Psoas muscle (tissue), 8 donors: ENCODE data around the gene DHX57. TPM values are rescaled to one million over a fixed set of nuclear protein-coding genes. Genes with fewer than 3 reads are reported as not detected.

Experiments
- ATAC-seq, 4 donors: fragments of 200-7000 bp; cut with Tn5 transposase; one replicate each; pipeline ENCODE4 v1.9.1; 2020; ENCODE audit warnings: moderate library complexity in 3 of 4, mild to moderate bottlenecking in 2 of 4
- DNase-seq, 2 donors: peaks; one replicate each; pipeline ENCODE4 v3.0.0-alpha.2; 2020
- H3K27ac ChIP-seq: fragments of 200-600 bp; one replicate; pipeline ENCODE4 v1.8.0; 2022
- H3K27me3 ChIP-seq, 3 donors: fragments of 200-600 bp in 1 of 3; one replicate each; pipeline versions ENCODE4 v1.6.1 to v1.8.0; 2013 to 2022; ENCODE audit warnings: low read length in 2 of 3, mild to moderate bottlenecking in 2 of 3, moderate library complexity in 1 of 3; ENCODE audit not compliant: insufficient read depth in 3 of 3
- H3K36me3 ChIP-seq, 2 donors: fragments of 200-600 bp in 1 of 2; one replicate each; pipeline versions ENCODE4 v1.6.1 to v1.8.0; 2013 to 2022; ENCODE audit warnings: low read depth in 1 of 2, mild to moderate bottlenecking in 1 of 2, moderate library complexity in 1 of 2; ENCODE audit not compliant: insufficient read depth in 1 of 2
- H3K4me1 ChIP-seq: fragments of 200-600 bp; one replicate; pipeline ENCODE4 v1.8.0; 2022
- H3K4me3 ChIP-seq: fragments of 200-600 bp; one replicate; pipeline ENCODE4 v1.8.0; 2022; ENCODE audit warnings: mild to moderate bottlenecking
- H3K9me3 ChIP-seq: fragments of 200-600 bp; one replicate; pipeline ENCODE4 v1.8.0; 2022
- CTCF ChIP-seq: fragments of 200-600 bp; IDR thresholded peaks from one replicate; pipeline ENCODE4 v1.8.0; 2022; ENCODE audit warnings: antibody characterized with exemption
- WGBS, 3 donors: extraction: QIAGEN DNeasy Blood & Tissue Kit; methylation state at CpG; one replicate each; pipeline versions ENCODE4 v1.1.6 to v1.1.7; 2013; 5-methylcytosine and 5-hydroxymethylcytosine counted together
- intact Hi-C, 2 donors: fragments of 100-400 bp; cut with DNase I; formaldehyde crosslinking; loops; one replicate each; pipeline versions ENCODE4 v1.11.0 to v1.14.2; 2022
- polyA plus RNA-seq, 3 donors: library from polyadenylated mRNA; stranded (reverse); fragments of 200-250 nt; gene quantifications; one replicate each; pipeline ENCODE4 v1.2.3, GENCODE V29; 2013
- total RNA-seq, 4 donors: library from RNA; stranded (reverse); fragmentation: NEBNext Ultra II Directional in 2 of 4; extraction: Animal tissue kit (Norgen Biotek cat#: 25700) in 2 of 4; gene quantifications; one replicate each; pipeline versions ENCODE4 v1.2.1 to v1.2.4, GENCODE V29; 2021 to 2023
- donor health status: healthy with polysubstance abuse.
- donor health status: DM: no; HTN: no; CAD: no; lungs with moderate emphysema.
- donor health status: Bipolar disorder and iron deficiency.
- donor health status: healthy.
- donor health status: DM: yes; HTN: yes; CAD: no.
- donor health status: DM: no; HTN: no; CAD: no.
- donor health status: DM: no; HTN: no; CAD: no.
- donor health status: DM: yes; HTN: yes; CAD: no.

Gene DHX57
- total and polyA plus RNA-seq, 7 donors = 7.7 to 15.3 (median 11.6) TPM

- Histone ChIP-seq H3K27ac (no peak overlapping the region), H3K27me3 (no peaks in the 10 kb centered on the region), H3K4me3 (no peak overlapping the region), H3K4me1 (no peaks in the 10 kb centered on the region), H3K9me3 (no peaks in the 10 kb centered on the region), H3K36me3 (peaks cover 2 to 86% of the 10 kb centered on the region in 2 donors)
- 75 to 81% (median 77%) methylated on average over 6 of the region's 6 CpGs for WGBS, 3 donors
- intact Hi-C loops = no loop called here
- DNase-seq = no peak
- TF ChIP-seq CTCF = no peak
- ATAC-seq = no peak
Measured at GRCh38 chr2:38818565-38818964, 57.2 kb downstream of the DHX57 start.

- H3K27me3 ChIP-seq = no peaks in the 10 kb centered on the region
- peaks cover 4 to 88% of the 10 kb centered on the region in 2 donors for H3K36me3 ChIP-seq
- ATAC-seq = no peak
- TF ChIP-seq CTCF = no peak
- no peak for DNase-seq
- H3K4me3 ChIP-seq = no peak overlapping the region
- 89 to 94% (median 91%) methylated on average over 4 of the region's 4 CpGs for WGBS, 3 donors
- H3K4me1 ChIP-seq = no peaks in the 10 kb centered on the region
- intact Hi-C loops = no loop called here
- no peak overlapping the region for H3K27ac ChIP-seq
- H3K9me3 ChIP-seq = no peaks in the 10 kb centered on the region
Measured at GRCh38 chr2:38815936-38816335, 59.8 kb downstream of the DHX57 start.

- Histone ChIP-seq H3K27ac (no peak overlapping the region), H3K4me1 (no peaks in the 10 kb centered on the region), H3K9me3 (no peaks in the 10 kb centered on the region), H3K27me3 (no peaks in the 10 kb centered on the region), H3K36me3 (peaks cover 2 to 67% of the 10 kb centered on the region in 2 donors), H3K4me3 (no peak overlapping the region)
- no peak for TF ChIP-seq CTCF
- intact Hi-C loops = no loop called here
- WGBS, 3 donors = 96 to 97% (median 96%) methylated on average over 7 of the region's 7 CpGs
- ATAC-seq (no peak), DNase-seq (no peak)
Measured at GRCh38 chr2:38810488-38810887, 65.2 kb downstream of the DHX57 start.

- no peaks in the 10 kb centered on the region for H3K27me3 ChIP-seq
- no peaks in the 10 kb centered on the region for H3K4me1 ChIP-seq
- peaks cover 5 to 66% of the 10 kb centered on the region in 2 donors for H3K36me3 ChIP-seq
- H3K27ac ChIP-seq = no peak overlapping the region
- no peak for ATAC-seq
- TF ChIP-seq CTCF = no peak
- H3K9me3 ChIP-seq = no peaks in the 10 kb centered on the region
- no peak overlapping the region for H3K4me3 ChIP-seq
- WGBS, 3 donors = 96 to 98% (median 96%) methylated on average over 1 of the region's 1 CpG
- DNase-seq = no peak
- intact Hi-C loops = no loop called here
Measured at GRCh38 chr2:38808677-38809076, 67.1 kb downstream of the DHX57 start.

- H3K27ac ChIP-seq = no peak overlapping the region
- TF ChIP-seq CTCF = no peak
- H3K9me3 ChIP-seq = no peaks in the 10 kb centered on the region
- H3K27me3 ChIP-seq = no peaks in the 10 kb centered on the region
- intact Hi-C loops = no loop called here
- no peak for DNase-seq
- no peaks in the 10 kb centered on the region for H3K4me1 ChIP-seq
- H3K4me3 ChIP-seq = no peak overlapping the region
- ATAC-seq = no peak
- H3K36me3 ChIP-seq = peaks cover 2 to 64% of the 10 kb centered on the region in 2 donors
Measured at GRCh38 chr2:38806733-38807059, 69.0 kb downstream of the DHX57 start.
